Activated CD4-positive, alpha-beta T cell treated with anti-CD3 and anti-CD28 coated beads, Interleukin-2, Interleukin-6, amounts not matched to agents 100 ng/mL and 50 ng/mL, durations not matched to agents 16 hours and 8 hours (primary cell): ENCODE results near the gene SLC24A3.
"Not testable (repeated sequence)": the region's sequence is repeated elsewhere in the genome, so short reads cannot be mapped to it uniquely, and the experiment has no call there.

Experiments used
- DNase-seq: peaks from one replicate; pipeline ENCODE4 v3.0.0-alpha.2; 2020

The SLC24A3 gene

DNA sequence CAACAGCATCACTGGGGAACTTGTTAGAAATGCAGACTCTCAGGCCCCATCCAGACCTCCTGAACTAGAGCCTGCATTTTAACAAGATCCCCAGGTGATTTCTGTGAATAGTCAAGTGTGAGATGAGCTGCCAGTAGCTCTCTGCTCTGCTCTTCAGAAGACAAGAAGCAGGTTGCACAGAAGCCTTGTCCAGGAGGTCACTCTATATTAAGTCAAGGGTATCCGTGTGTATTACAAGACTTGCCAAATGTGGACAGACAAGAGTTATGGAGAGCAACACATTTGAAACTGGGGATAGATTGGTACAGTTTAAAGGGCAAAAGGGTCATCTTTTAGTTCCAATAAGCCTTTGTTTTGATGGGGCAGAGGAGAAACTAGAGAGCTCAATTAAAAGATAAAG, 522.4 kb downstream of the SLC24A3 start:
- DNase-seq = no peak

DNA sequence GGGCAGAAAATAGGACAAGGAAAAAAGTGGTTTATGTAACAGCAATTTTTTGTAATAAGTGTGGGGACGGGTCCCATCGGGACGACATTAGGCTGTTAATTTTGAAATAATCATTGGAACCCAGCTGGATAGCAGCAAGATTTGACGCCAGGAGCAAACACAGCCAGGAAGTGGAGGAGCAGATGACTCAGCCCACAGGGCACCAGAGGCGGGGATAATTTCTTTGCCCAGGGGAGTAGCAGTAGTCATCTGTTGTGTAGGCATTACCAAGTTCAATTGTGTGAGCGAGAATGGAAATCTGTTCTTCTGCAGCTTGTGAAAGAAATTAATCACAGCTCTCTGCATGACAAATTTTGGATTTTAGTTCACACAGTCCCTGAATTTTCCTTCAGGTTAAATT, 523.0 kb downstream of the SLC24A3 start:
- DNase-seq = peak; percentile 58

DNA sequence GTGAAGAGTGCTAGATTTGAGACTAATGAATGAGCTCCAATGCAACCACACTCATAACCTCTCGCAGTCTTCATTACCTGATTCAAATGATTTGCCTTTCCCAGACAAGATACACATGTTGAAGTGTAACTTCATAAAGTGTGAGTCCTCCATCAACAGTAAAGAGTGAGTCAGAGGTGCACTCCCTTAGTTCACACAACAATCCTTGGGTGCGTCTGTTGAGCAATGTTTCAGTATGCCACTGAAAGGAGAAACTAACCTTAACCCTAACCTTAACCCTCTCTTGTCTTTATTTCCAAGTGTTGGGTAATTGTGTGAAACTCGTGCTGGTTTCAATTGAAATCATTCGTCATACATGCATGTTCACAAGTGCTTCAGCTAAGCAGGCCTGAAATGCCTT, 524.6 kb downstream of the SLC24A3 start:
- DNase-seq = peak; percentile 83

GRCh38 chr20:19738951-19739350, 526.5 kb downstream of the SLC24A3 start:
- no peak for DNase-seq

- DNase-seq = no peak
Measured at GRCh38 chr20:19739351-19739750, 526.9 kb downstream of the SLC24A3 start.

DNA sequence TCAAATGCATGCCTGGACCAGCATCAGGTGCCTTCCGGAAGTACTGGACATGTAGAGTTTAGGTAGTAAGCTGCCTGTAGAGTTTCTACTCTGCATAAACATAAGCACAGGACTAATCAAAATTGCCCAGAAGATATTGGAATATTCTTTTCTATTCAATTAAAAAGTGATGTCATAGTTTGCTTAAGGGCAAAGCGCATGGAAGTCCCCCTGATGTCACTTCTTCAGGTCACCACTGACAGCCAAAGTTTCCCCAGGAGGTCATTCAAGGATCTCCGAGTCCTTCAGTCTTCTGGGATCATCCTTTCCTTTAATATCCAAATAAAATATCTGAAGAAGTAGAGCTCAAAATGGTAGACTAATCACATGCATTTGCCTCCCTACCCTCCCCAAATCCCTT, 528.1 kb downstream of the SLC24A3 start:
- no peak for DNase-seq

DNA sequence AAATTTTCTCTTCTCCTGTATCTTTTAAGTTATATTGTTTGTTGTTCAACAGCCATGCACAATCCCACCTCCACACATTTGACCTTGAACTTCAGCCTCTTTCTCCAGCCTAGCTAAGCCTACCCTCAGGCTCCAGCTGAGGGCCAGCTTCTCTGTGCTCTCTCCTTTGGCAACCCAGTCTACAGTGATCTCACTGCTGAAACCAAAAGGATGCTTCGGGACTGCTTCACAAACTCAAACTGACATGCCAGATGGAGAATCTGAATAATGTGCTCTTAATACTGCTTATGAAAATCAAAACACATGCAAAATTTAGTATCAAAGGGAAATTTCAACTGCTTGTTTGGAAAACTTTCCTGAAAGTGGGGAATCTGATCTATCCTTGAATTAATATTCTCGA, 529.5 kb downstream of the SLC24A3 start:
- no peak for DNase-seq

GRCh38 chr20:19742974-19743639, 530.7 kb downstream of the SLC24A3 start:
- DNase-seq = no peak

DNA sequence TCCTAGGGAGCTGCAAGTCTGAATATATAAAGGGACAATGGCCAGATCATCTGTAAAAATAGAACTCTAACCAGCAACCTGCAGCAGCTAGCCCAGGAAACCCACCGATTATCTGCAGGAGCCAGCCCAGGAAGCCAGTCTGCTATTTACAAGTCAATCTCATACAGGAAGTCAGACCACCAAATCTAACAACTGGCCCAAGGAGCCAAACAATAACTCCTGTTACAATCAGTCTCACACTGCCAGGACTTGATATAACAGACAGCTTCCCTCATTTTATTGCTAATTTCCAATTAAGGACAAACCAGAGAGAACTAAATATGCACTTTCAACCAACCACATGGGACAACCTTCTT, 531.2 kb downstream of the SLC24A3 start:
- no peak for DNase-seq

- DNase-seq = no peak
Measured at GRCh38 chr20:19745106-19745505, 532.7 kb downstream of the SLC24A3 start.

DNA sequence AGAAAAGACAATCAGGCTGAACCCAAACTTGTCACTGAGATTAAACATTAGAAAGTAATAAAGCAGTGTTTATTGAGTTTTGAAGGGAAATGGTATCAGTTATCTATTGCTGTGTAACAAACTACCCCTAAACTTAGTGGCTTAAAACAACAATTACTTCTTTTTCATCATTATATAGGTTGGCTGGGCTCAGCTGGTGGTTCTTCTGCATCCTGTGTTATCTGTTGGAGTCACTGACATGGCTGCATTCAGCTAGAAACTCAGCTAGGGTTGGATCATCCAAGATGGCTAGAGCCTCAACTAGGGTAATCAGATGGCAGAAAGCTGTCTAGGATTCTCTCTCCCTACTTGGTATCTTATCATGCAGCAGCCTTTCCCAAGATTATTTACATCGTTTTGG, 533.1 kb downstream of the SLC24A3 start:
- DNase-seq = no peak

DNA sequence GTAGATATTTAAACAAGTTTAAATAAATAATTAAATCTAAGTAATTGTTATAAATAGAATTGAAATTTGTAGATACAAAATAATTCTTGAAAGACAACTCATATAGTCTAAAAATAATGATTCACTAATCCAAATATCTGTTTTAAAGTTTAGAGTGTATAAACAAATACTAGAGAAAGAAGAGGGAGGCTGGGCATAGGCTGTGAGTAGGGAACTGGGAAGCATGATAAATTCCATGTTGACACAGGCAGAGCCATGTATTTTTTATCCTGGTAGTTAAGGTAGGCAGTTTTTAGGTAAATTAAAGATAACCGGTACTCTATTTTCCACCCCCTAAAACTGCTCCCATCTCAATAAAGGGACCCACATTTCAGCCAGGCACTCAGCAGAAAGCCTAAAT, 534.0 kb downstream of the SLC24A3 start:
- DNase-seq = no peak

- no peak for DNase-seq
Measured at GRCh38 chr20:19747903-19748302, 535.5 kb downstream of the SLC24A3 start.

- no peak for DNase-seq
Measured at GRCh38 chr20:19748681-19749080, 536.2 kb downstream of the SLC24A3 start.

DNA sequence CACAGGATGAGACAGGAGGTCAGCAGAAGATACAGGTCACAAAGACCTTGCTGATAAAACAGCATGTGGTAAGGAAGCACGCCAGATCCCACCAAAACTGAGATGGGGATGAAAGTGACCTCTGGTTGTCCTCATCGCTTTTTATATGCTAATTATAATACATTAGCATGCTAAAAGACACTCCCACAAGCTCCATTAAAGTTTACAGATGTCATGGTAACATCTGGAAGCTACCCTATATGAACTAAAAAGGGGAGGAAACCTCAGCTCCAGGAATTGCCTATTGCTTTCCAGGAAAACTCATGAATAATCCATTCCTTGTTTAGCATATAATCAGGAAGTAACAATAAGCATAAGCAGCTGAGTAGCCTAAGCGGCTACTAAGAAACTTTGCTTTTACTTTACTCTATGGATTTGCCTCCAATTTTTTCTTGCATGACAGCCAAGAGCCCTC, 537.2 kb downstream of the SLC24A3 start:
- no peak for DNase-seq

GRCh38 chr20:19750101-19750606, 537.7 kb downstream of the SLC24A3 start:
- no peak for DNase-seq

- no peak for DNase-seq
Measured at GRCh38 chr20:19750907-19751636, 538.6 kb downstream of the SLC24A3 start.

GRCh38 chr20:19754201-19754600, 541.8 kb downstream of the SLC24A3 start:
- not testable (repeated sequence) for DNase-seq

- DNase-seq = no peak
Measured at GRCh38 chr20:19756761-19757486, 544.5 kb downstream of the SLC24A3 start.

DNA sequence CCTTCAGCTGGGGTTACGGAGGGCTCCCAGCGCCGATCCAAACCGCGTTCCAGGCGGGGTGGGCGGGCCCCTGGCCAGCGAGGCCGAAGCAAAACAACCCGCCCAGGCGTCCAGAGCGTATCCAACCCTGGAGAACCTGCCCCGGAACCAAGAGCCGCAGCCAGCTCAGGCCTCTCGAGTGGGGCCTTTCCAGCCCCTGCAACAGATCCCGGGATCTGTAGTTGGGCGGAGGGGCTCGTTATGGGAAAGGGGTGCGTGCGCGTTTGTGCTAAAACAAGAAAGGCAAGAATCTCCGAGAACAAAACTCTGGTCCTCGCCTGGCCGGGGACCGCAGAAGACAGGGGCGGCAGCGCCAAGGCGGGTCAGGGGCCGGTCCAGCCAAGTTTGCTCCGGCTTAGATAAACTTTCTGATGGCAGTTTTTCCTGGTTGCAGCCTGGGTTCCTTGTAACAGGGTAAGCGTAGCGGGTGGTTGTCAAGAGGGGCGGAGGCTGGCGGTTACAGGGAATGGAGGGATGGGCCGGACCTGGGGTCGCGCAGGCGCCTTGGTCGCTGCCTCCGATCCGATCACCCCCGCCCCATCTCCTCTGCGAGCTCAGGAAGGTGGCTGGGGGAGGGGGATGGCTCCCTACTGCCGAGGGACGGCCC, 545.2 kb downstream of the SLC24A3 start:
- no peak for DNase-seq

GRCh38 chr20:19758133-19758500, 545.7 kb downstream of the SLC24A3 start, which contains the start of gene RIN2:
RIN2 (plus strand) TSS chr20:19758258; CDS start chr20:19889602, 131,344 bp downstream.
- DNase-seq = no peak

DNA sequence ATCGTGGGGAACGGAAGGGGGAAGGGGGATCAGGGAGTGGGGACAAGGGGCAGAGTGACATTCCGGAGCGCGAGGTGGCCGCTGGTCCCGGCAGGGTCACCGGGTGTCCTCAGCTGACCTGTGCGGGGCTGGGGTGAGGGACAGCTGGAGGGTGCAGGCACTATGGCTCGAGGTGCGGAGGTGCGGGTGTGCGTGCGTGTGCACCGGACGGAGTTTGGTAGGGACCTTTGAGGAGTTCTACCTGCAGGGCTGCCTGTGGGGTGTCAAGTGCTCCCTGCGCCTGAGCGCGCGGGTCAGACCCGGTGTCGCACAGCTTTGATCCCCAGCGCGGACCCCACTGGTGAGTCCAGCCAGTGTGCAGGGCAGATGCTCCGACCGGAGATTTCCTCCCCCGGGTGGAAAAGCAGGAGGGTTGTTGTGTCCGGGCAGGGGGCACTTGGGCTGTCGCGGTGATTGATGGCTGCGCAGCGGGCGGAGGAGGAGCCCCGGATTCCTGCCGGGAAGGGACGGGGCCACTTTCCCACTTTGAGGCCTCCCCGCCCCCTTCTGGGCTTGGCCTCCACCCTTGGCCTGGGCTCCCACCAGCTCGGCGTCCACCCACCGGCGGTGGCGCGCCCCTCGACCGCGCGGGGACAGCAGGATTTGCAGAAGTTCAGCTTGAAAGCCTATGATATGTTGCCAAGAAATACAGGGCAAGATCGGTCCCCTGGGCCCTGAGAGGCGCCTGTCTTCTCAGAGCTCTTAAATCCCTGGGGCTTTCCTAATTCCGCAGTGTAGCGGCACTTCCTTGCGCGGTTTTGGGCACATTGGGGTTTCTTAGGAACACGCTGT, 546.3 kb downstream of the SLC24A3 start:
- no peak for DNase-seq
